H1 (cell line): ENCODE results near the gene ACER3. TPM values are rescaled to one million over a fixed set of nuclear protein-coding genes. Genes with fewer than 3 reads are reported as not detected.

Source experiments
- CBX5 ChIP-seq: fragments of 300-800, 300-1000 bp; sonication (generic); IDR thresholded peaks from 2 replicates; pipeline ENCODE4 v1.7.1; 2016; ENCODE audit warnings: antibody characterized with exemption, low read length, low read depth
- JUND ChIP-seq: IDR thresholded peaks from 2 replicates; pipeline ENCODE4 v1.6.1; 2011; ENCODE audit warnings: mild to moderate bottlenecking, improper control_type of control experiment, low read length
- polyA plus RNA-seq, 7 experiments: library from polyadenylated mRNA; depleted of rRNA in 3 of 7; stranded (reverse) in 5 of 7; unstranded in 2 of 7; fragments of >200 nt in 5 of 7; fragments of 200-250 nt in 2 of 7; gene quantifications; 1 replicate in 5 of 7; 2 replicates in 1 of 7; 4 replicates in 1 of 7; pipeline versions ENCODE4 v1.2.1 to v1.2.3, GENCODE V29; 2011 to 2013; ENCODE audit warnings: missing spikeins in 2 of 7, mixed read lengths in 2 of 7
- total RNA-seq: library from RNA; stranded (reverse); fragmentation: NEBNext Ultra II Directional; extraction: Animal tissue kit (Norgen Biotek cat#: 25700); gene quantifications from 2 replicates; pipeline ENCODE4 v1.2.1, GENCODE V29; 2021

ACER3 gene
- total and polyA plus RNA-seq, 2 of the 8 experiments (the other 6 are each of a cell fraction or from before 2014, with no cell fraction given), result 5.7 to 16.2 TPM

DNA sequence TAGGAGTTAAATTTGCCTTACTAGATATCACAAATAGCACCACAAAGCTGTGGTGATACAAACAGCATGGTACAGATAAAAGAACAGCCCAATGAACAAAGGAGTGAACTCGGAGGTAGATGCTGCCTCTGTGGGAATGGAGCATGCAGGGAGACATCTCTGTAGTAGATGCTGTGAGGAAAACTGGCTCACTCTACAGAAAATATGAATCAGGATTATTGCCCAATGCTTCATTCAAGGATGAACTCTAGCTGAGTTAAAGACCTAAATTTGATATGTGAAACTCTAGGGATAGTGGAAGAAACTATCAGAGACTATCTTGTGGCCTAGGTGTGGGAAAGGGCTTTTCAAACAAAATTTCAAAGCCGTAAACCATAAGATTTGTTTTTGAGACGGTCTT is 190.8 kb downstream of the ACER3 start (continued):
- no peak for TF ChIP-seq CBX5
- no peak for TF ChIP-seq JUND
